ENCODE results near the gene RIMBP2.

DNA sequence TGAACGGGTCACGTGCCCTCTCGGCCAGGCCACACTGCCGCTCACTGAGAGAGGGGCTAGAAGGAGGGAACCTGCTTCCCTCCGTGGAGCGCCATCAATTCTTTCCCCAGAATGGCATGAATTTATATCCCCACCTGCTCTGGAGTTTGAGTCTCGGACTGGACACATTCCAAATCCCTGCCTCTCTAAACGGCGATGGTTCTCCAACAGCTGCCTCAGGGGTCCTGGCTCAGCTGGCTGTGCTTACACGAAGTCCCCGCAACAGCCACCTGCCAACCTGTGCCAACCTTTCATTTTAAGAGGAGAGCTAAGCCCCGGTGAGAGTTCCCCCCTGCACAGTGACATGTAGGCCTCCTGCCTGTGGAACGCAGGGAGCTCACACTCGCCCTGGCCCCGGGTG lies 73.2 kb downstream of the RIMBP2 start:
- TF ChIP-seq, protein P1, sequence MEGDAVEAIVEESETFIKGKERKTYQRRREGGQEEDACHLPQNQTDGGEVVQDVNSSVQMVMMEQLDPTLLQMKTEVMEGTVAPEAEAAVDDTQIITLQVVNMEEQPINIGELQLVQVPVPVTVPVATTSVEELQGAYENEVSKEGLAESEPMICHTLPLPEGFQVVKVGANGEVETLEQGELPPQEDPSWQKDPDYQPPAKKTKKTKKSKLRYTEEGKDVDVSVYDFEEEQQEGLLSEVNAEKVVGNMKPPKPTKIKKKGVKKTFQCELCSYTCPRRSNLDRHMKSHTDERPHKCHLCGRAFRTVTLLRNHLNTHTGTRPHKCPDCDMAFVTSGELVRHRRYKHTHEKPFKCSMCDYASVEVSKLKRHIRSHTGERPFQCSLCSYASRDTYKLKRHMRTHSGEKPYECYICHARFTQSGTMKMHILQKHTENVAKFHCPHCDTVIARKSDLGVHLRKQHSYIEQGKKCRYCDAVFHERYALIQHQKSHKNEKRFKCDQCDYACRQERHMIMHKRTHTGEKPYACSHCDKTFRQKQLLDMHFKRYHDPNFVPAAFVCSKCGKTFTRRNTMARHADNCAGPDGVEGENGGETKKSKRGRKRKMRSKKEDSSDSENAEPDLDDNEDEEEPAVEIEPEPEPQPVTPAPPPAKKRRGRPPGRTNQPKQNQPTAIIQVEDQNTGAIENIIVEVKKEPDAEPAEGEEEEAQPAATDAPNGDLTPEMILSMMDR (IDR thresholded peaks at IDR 0.05; ENCODE audit: low read depth, low read length), result no peak
- no peak for TF ChIP-seq EZH2phosphoT487 (IDR thresholded peaks at IDR 0.05; ENCODE audit: low read depth)

Data from OCI-LY3 (cell line).